Ectodermal cell (in vitro differentiated cells): ENCODE data around the gene SLF2.
"Not testable (repeated sequence)": the region's sequence is repeated elsewhere in the genome, so short reads cannot be mapped to it uniquely, and the experiment has no call there.

Source experiments
- H3K27ac ChIP-seq: 2 replicates; pipeline ENCODE4 v1.7.0; 2013; ENCODE audit warnings: mild to moderate bottlenecking, low read depth, low read length; ENCODE audit not compliant: insufficient read depth, poor library complexity, severe bottlenecking
- H3K27me3 ChIP-seq: 2 replicates; pipeline ENCODE4 v1.7.0; 2013; ENCODE audit warnings: mild to moderate bottlenecking, low read length; ENCODE audit not compliant: insufficient read depth, control insufficient read depth, poor library complexity, severe bottlenecking
- H3K36me3 ChIP-seq: one replicate; pipeline ENCODE4 v1.7.0; 2013; ENCODE audit warnings: low read length; ENCODE audit not compliant: control insufficient read depth, insufficient read depth
- H3K4me1 ChIP-seq: one replicate; pipeline ENCODE4 v1.7.0; 2013; ENCODE audit warnings: low read length; ENCODE audit not compliant: control insufficient read depth, insufficient read depth
- H3K4me3 ChIP-seq: 2 replicates; pipeline ENCODE4 v1.7.0; 2013; ENCODE audit warnings: low read depth, low read length, control low read depth; ENCODE audit not compliant: insufficient read depth
- H3K9me3 ChIP-seq: 2 replicates; pipeline ENCODE4 v1.7.0; 2013; ENCODE audit warnings: mild to moderate bottlenecking, low read length, moderate library complexity; ENCODE audit not compliant: control insufficient read depth
- WGBS, 2 experiments: methylation state at CpG; one replicate each; pipeline ENCODE4 v1.1.7; 2013; ENCODE audit warnings: missing lambda C conversion rate in 2 of 2; 5-methylcytosine and 5-hydroxymethylcytosine counted together

Gene SLF2

GRCh38 chr10:100970076-100970913 is 57.5 kb downstream of the SLF2 start:
- Histone ChIP-seq H3K4me1 (peaks cover 14% of the 10 kb centered on the region), H3K4me3 (peak overlapping the region; percentile 62), H3K27me3 (peaks cover 16% of the 10 kb centered on the region), H3K9me3 (no peaks in the 10 kb centered on the region), H3K36me3 (no peaks in the 10 kb centered on the region), H3K27ac (no peak overlapping the region)
- 31 to 33% methylated on average over 13 of the region's 13 CpGs for WGBS, 2 experiments

- WGBS, 2 experiments: 78 to 80% methylated on average over 4 of the region's 4 CpGs
- no peak overlapping the region for H3K4me3 ChIP-seq
These were observed 58.4 kb downstream of the SLF2 start for GRCh38 chr10:100970914-100971811.

GRCh38 chr10:100972115-100972903 is 59.5 kb downstream of the SLF2 start:
- H3K27me3 ChIP-seq: peaks cover 16% of the 10 kb centered on the region
- peaks cover 14% of the 10 kb centered on the region for H3K4me1 ChIP-seq
- H3K9me3 ChIP-seq: no peaks in the 10 kb centered on the region
- H3K27ac ChIP-seq: no peak overlapping the region
- 74 to 75% methylated on average over 13 of the region's 13 CpGs for WGBS, 2 experiments
- no peak overlapping the region for H3K4me3 ChIP-seq
- H3K36me3 ChIP-seq: no peaks in the 10 kb centered on the region

More at GRCh38 chr10:100970914-100971811, 58.4 kb downstream of the SLF2 start:
- H3K4me1 ChIP-seq: peaks cover 14% of the 10 kb centered on the region
- no peaks in the 10 kb centered on the region for H3K36me3 ChIP-seq
- H3K27ac ChIP-seq: no peak overlapping the region
- peaks cover 16% of the 10 kb centered on the region for H3K27me3 ChIP-seq
- no peaks in the 10 kb centered on the region for H3K9me3 ChIP-seq

- Histone ChIP-seq H3K36me3 (no peaks in the 10 kb centered on the region), H3K27me3 (peaks cover 16% of the 10 kb centered on the region), H3K27ac (no peak overlapping the region), H3K9me3 (no peaks in the 10 kb centered on the region), H3K4me3 (no peak overlapping the region), H3K4me1 (peaks cover 14% of the 10 kb centered on the region)
- 91% methylated on average over 6 of the region's 6 CpGs for WGBS, 2 experiments
These were observed 60.3 kb downstream of the SLF2 start for GRCh38 chr10:100972904-100973535.

- peaks cover 14% of the 10 kb centered on the region for H3K4me1 ChIP-seq
These were observed 62.6 kb downstream of the SLF2 start for GRCh38 chr10:100975397-100975796.

GRCh38 chr10:100976906-100977305 is 64.1 kb downstream of the SLF2 start:
- WGBS, 2 experiments: 91 to 92% methylated on average over 3 of the region's 3 CpGs

More at GRCh38 chr10:100975397-100975796, 62.6 kb downstream of the SLF2 start:
- H3K36me3 ChIP-seq, H3K4me3 ChIP-seq, H3K9me3 ChIP-seq, H3K27me3 ChIP-seq, H3K27ac ChIP-seq: not testable (repeated sequence)
- 90 to 91% methylated on average over 8 of the region's 8 CpGs for WGBS, 2 experiments

GRCh38 chr10:100977436-100977835 is 64.7 kb downstream of the SLF2 start:
- 90 to 95% methylated on average over 6 of the region's 6 CpGs for WGBS, 2 experiments
- H3K27ac ChIP-seq: no peak overlapping the region
- H3K36me3 ChIP-seq: peaks cover 3% of the 10 kb centered on the region
- no peak overlapping the region for H3K4me3 ChIP-seq
- H3K27me3 ChIP-seq: no peaks in the 10 kb centered on the region
- H3K9me3 ChIP-seq: no peaks in the 10 kb centered on the region
- peaks cover 1% of the 10 kb centered on the region for H3K4me1 ChIP-seq

More at GRCh38 chr10:100976906-100977305, 64.1 kb downstream of the SLF2 start:
- Histone ChIP-seq H3K9me3 (no peaks in the 10 kb centered on the region), H3K4me1 (peaks cover 6% of the 10 kb centered on the region), H3K27ac (no peak overlapping the region), H3K27me3 (no peaks in the 10 kb centered on the region), H3K4me3 (no peak overlapping the region), H3K36me3 (peaks cover 3% of the 10 kb centered on the region)

- peaks cover 3% of the 10 kb centered on the region for H3K36me3 ChIP-seq
- no peaks in the 10 kb centered on the region for H3K4me1 ChIP-seq
- H3K27me3 ChIP-seq: no peaks in the 10 kb centered on the region
- H3K9me3 ChIP-seq: no peaks in the 10 kb centered on the region
- WGBS, 2 experiments: 95% methylated on average over 13 of the region's 13 CpGs
- H3K27ac ChIP-seq: no peak overlapping the region
- H3K4me3 ChIP-seq: no peak overlapping the region
These were observed 65.5 kb downstream of the SLF2 start for GRCh38 chr10:100978121-100978900.

- Histone ChIP-seq H3K36me3 (peaks cover 3% of the 10 kb centered on the region), H3K4me3 (no peak overlapping the region), H3K27ac (no peak overlapping the region), H3K9me3 (no peaks in the 10 kb centered on the region), H3K27me3 (no peaks in the 10 kb centered on the region), H3K4me1 (no peaks in the 10 kb centered on the region)
- 95 to 97% methylated on average over 10 of the region's 10 CpGs for whole genome bisulfite sequencing, 2 experiments
These were observed 66.1 kb downstream of the SLF2 start for GRCh38 chr10:100978901-100979195.
